ENCODE measurements around the gene TSHZ1. TPM values are rescaled to one million over a fixed set of nuclear protein-coding genes. Genes with fewer than 3 reads are reported as not detected.

TSHZ1 gene
- total and polyA plus RNA-seq, 4 donors: 17.1 to 76.0 (median 46.0) TPM

- DNase-seq (ENCODE audit: low read depth in 4 of 6, low spot score in 6 of 6): peak in 3 of 6 donors; percentile 40 to 87 (median 61)
- Histone ChIP-seq H3K27ac (ENCODE audit: low read depth, low read length) (peak overlapping the region; percentile 25), H3K27me3 (ENCODE audit: control insufficient read depth, insufficient read depth, low read length) (no peaks in the 10 kb centered on the region), H3K36me3 (ENCODE audit: control insufficient read depth, insufficient read depth, low read length) (no peaks in the 10 kb centered on the region), H3K4me3 (ENCODE audit: low read depth, low read length) (peak overlapping the region; percentile 24), H3K4me1 (ENCODE audit: control insufficient read depth, insufficient read depth, low read length) (peaks cover 9% of the 10 kb centered on the region), H3K9me3 (ENCODE audit: control insufficient read depth, insufficient read depth, low read length) (no peaks in the 10 kb centered on the region)
- WGBS (ENCODE audit: insufficient coverage): 38% methylated on average over 17 of the region's 33 CpGs
These were observed 42.6 kb upstream of the TSHZ1 start for GRCh38 chr18:75167759-75168618.

- no peak overlapping the region for H3K4me3 ChIP-seq (ENCODE audit: low read depth, low read length)
- peak in 2 of 6 donors; percentile 17 to 65 for DNase-seq (ENCODE audit: low read depth in 4 of 6, low spot score in 6 of 6)
- WGBS (ENCODE audit: insufficient coverage): 63% methylated on average over 2 of the region's 7 CpGs
- H3K4me1 ChIP-seq (ENCODE audit: control insufficient read depth, insufficient read depth, low read length): peaks cover 9% of the 10 kb centered on the region
- no peaks in the 10 kb centered on the region for H3K9me3 ChIP-seq (ENCODE audit: control insufficient read depth, insufficient read depth, low read length)
- no peak overlapping the region for H3K27ac ChIP-seq (ENCODE audit: low read depth, low read length)
- no peaks in the 10 kb centered on the region for H3K27me3 ChIP-seq (ENCODE audit: control insufficient read depth, insufficient read depth, low read length)
- H3K36me3 ChIP-seq (ENCODE audit: control insufficient read depth, insufficient read depth, low read length): no peaks in the 10 kb centered on the region
These were observed 42.0 kb upstream of the TSHZ1 start for GRCh38 chr18:75168619-75169018.

GRCh38 chr18:75169411-75169810, 41.2 kb upstream of the TSHZ1 start:
- Histone ChIP-seq H3K4me1 (ENCODE audit: control insufficient read depth, insufficient read depth, low read length) (peaks cover 9% of the 10 kb centered on the region), H3K27me3 (ENCODE audit: control insufficient read depth, insufficient read depth, low read length) (no peaks in the 10 kb centered on the region), H3K9me3 (ENCODE audit: control insufficient read depth, insufficient read depth, low read length) (no peaks in the 10 kb centered on the region), H3K36me3 (ENCODE audit: control insufficient read depth, insufficient read depth, low read length) (no peaks in the 10 kb centered on the region), H3K4me3 (ENCODE audit: low read depth, low read length) (no peak overlapping the region), H3K27ac (ENCODE audit: low read depth, low read length) (no peak overlapping the region)
- 83% methylated on average over 2 of the region's 9 CpGs for WGBS (ENCODE audit: insufficient coverage)
- DNase-seq (ENCODE audit: low read depth in 4 of 6, low spot score in 6 of 6): no peak

- Histone ChIP-seq H3K27ac (ENCODE audit: low read depth, low read length) (no peak overlapping the region), H3K4me3 (ENCODE audit: low read depth, low read length) (no peak overlapping the region)
- DNase-seq (ENCODE audit: low read depth in 4 of 6, low spot score in 6 of 6): no peak
These were observed 40.4 kb upstream of the TSHZ1 start for GRCh38 chr18:75170022-75170789.

GRCh38 chr18:75170916-75171315, 39.7 kb upstream of the TSHZ1 start:
- Histone ChIP-seq H3K27ac (ENCODE audit: low read depth, low read length) (no peak overlapping the region), H3K4me1 (ENCODE audit: control insufficient read depth, insufficient read depth, low read length) (peaks cover 9% of the 10 kb centered on the region), H3K4me3 (ENCODE audit: low read depth, low read length) (no peak overlapping the region), H3K9me3 (ENCODE audit: control insufficient read depth, insufficient read depth, low read length) (no peaks in the 10 kb centered on the region), H3K36me3 (ENCODE audit: control insufficient read depth, insufficient read depth, low read length) (no peaks in the 10 kb centered on the region), H3K27me3 (ENCODE audit: control insufficient read depth, insufficient read depth, low read length) (no peaks in the 10 kb centered on the region)
- DNase-seq (ENCODE audit: low read depth in 4 of 6, low spot score in 6 of 6): no peak
- 87% methylated on average over 9 of the region's 11 CpGs for WGBS (ENCODE audit: insufficient coverage)

More at GRCh38 chr18:75170022-75170789, 40.4 kb upstream of the TSHZ1 start:
- H3K4me1 ChIP-seq (ENCODE audit: control insufficient read depth, insufficient read depth, low read length): peaks cover 9% of the 10 kb centered on the region
- no peaks in the 10 kb centered on the region for H3K9me3 ChIP-seq (ENCODE audit: control insufficient read depth, insufficient read depth, low read length)
- no peaks in the 10 kb centered on the region for H3K27me3 ChIP-seq (ENCODE audit: control insufficient read depth, insufficient read depth, low read length)
- 91% methylated on average over 32 of the region's 34 CpGs for WGBS (ENCODE audit: insufficient coverage)
- H3K36me3 ChIP-seq (ENCODE audit: control insufficient read depth, insufficient read depth, low read length): no peaks in the 10 kb centered on the region

- Histone ChIP-seq H3K27me3 (ENCODE audit: control insufficient read depth, insufficient read depth, low read length) (no peaks in the 10 kb centered on the region), H3K36me3 (ENCODE audit: control insufficient read depth, insufficient read depth, low read length) (no peaks in the 10 kb centered on the region), H3K4me3 (ENCODE audit: low read depth, low read length) (no peak overlapping the region), H3K9me3 (ENCODE audit: control insufficient read depth, insufficient read depth, low read length) (no peaks in the 10 kb centered on the region), H3K4me1 (ENCODE audit: control insufficient read depth, insufficient read depth, low read length) (peaks cover 6% of the 10 kb centered on the region), H3K27ac (ENCODE audit: low read depth, low read length) (no peak overlapping the region)
- WGBS (ENCODE audit: insufficient coverage): 90% methylated on average over 17 of the region's 17 CpGs
- no peak for DNase-seq (ENCODE audit: low read depth in 4 of 6, low spot score in 6 of 6)
These were observed 38.1 kb upstream of the TSHZ1 start for GRCh38 chr18:75172299-75173124.

- Histone ChIP-seq H3K9me3 (ENCODE audit: control insufficient read depth, insufficient read depth, low read length) (no peaks in the 10 kb centered on the region), H3K4me3 (ENCODE audit: low read depth, low read length) (no peak overlapping the region), H3K27ac (ENCODE audit: low read depth, low read length) (no peak overlapping the region), H3K36me3 (ENCODE audit: control insufficient read depth, insufficient read depth, low read length) (no peaks in the 10 kb centered on the region), H3K27me3 (ENCODE audit: control insufficient read depth, insufficient read depth, low read length) (no peaks in the 10 kb centered on the region), H3K4me1 (ENCODE audit: control insufficient read depth, insufficient read depth, low read length) (peaks cover under 1% of the 10 kb centered on the region)
- DNase-seq (ENCODE audit: low read depth in 4 of 6, low spot score in 6 of 6): no peak
- WGBS (ENCODE audit: insufficient coverage): 63% methylated on average over 5 of the region's 5 CpGs
These were observed 37.5 kb upstream of the TSHZ1 start for GRCh38 chr18:75173125-75173432.

GRCh38 chr18:75173738-75174137, 36.9 kb upstream of the TSHZ1 start:
- H3K4me1 ChIP-seq (ENCODE audit: control insufficient read depth, insufficient read depth, low read length): no peaks in the 10 kb centered on the region
- DNase-seq (ENCODE audit: low read depth in 4 of 6, low spot score in 6 of 6): no peak
- 86% methylated on average over 2 of the region's 4 CpGs for WGBS (ENCODE audit: insufficient coverage)

GRCh38 chr18:75176849-75177248, 33.7 kb upstream of the TSHZ1 start:
- 92% methylated on average over 6 of the region's 8 CpGs for WGBS (ENCODE audit: insufficient coverage)
- Histone ChIP-seq H3K4me3 (ENCODE audit: low read depth, low read length) (no peak overlapping the region), H3K36me3 (ENCODE audit: control insufficient read depth, insufficient read depth, low read length) (no peaks in the 10 kb centered on the region), H3K27me3 (ENCODE audit: control insufficient read depth, insufficient read depth, low read length) (no peaks in the 10 kb centered on the region), H3K4me1 (ENCODE audit: control insufficient read depth, insufficient read depth, low read length) (no peaks in the 10 kb centered on the region), H3K9me3 (ENCODE audit: control insufficient read depth, insufficient read depth, low read length) (no peaks in the 10 kb centered on the region), H3K27ac (ENCODE audit: low read depth, low read length) (no peak overlapping the region)
- no peak for DNase-seq (ENCODE audit: low read depth in 4 of 6, low spot score in 6 of 6)

More at GRCh38 chr18:75173738-75174137, 36.9 kb upstream of the TSHZ1 start:
- Histone ChIP-seq H3K4me3 (ENCODE audit: low read depth, low read length) (no peak overlapping the region), H3K27ac (ENCODE audit: low read depth, low read length) (no peak overlapping the region), H3K36me3 (ENCODE audit: control insufficient read depth, insufficient read depth, low read length) (no peaks in the 10 kb centered on the region), H3K9me3 (ENCODE audit: control insufficient read depth, insufficient read depth, low read length) (no peaks in the 10 kb centered on the region), H3K27me3 (ENCODE audit: control insufficient read depth, insufficient read depth, low read length) (no peaks in the 10 kb centered on the region)
